ENCODE data around the gene GRIA2. TPM values are rescaled to one million over a fixed set of nuclear protein-coding genes. Genes with fewer than 3 reads are reported as not detected.
"Not testable (repeated sequence)": the region's sequence is repeated elsewhere in the genome, so short reads cannot be mapped to it uniquely, and the experiment has no call there.

GRIA2 gene
- 3.0 TPM for total RNA-seq

DNA sequence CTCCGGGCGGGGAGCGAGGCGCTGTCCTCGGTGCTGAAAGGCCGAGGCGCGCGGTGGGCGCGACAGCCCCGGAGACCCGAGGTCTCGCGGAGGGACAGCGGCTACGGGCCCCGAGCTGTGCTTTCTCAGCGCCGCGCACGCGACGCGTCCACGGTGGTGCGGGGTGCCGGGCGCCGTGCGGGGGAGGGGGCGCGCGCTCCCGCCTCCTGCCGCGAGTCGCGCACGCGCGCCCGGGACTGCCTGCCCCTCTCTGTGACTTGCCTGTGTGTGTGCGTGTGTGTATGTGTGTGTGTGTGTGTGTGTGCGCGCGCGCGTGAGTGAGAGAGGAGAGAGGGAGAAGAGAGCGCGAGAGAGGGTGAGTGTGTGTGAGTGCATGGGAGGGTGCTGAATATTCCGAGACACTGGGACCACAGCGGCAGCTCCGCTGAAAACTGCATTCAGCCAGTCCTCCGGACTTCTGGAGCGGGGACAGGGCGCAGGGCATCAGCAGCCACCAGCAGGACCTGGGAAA lies at the start of gene GRIA2:
Gene GRIA2 (plus strand): TSS at position 358 of the 511 bp plus-strand sequence. CDS start 315 bp downstream, outside the sequence.
- TF ChIP-seq, protein P1, sequence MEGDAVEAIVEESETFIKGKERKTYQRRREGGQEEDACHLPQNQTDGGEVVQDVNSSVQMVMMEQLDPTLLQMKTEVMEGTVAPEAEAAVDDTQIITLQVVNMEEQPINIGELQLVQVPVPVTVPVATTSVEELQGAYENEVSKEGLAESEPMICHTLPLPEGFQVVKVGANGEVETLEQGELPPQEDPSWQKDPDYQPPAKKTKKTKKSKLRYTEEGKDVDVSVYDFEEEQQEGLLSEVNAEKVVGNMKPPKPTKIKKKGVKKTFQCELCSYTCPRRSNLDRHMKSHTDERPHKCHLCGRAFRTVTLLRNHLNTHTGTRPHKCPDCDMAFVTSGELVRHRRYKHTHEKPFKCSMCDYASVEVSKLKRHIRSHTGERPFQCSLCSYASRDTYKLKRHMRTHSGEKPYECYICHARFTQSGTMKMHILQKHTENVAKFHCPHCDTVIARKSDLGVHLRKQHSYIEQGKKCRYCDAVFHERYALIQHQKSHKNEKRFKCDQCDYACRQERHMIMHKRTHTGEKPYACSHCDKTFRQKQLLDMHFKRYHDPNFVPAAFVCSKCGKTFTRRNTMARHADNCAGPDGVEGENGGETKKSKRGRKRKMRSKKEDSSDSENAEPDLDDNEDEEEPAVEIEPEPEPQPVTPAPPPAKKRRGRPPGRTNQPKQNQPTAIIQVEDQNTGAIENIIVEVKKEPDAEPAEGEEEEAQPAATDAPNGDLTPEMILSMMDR (IDR thresholded peaks at IDR 0.05) = no peak
- intact Hi-C loops (cut with DNase I) = loop anchor here (2.0 to 10.0 kb wide), 6 partner anchors 87 to 1452 kb away; partner anchors contain the start of genes C4orf46, ETFDH, GASK1B and PDGFC
- no peaks in the 10 kb centered on the region for H3K9me3 ChIP-seq
- peak within 1 kb of the TSS; percentile 71 to 79 for H3K4me3 ChIP-seq
- DNase-seq (ENCODE audit: low spot score in 2 of 2) = peak in 1 of 2 donors; percentile 83
- no peaks in the 10 kb centered on the region for H3K27me3 ChIP-seq
- peak within 1 kb of the TSS; percentile 93 to 95 for H3K27ac ChIP-seq
- H3K4me1 ChIP-seq = peaks cover 0 to 10% of the 10 kb centered on the region in 2 donors
- H3K36me3 ChIP-seq = no peaks in the 10 kb centered on the region

DNA sequence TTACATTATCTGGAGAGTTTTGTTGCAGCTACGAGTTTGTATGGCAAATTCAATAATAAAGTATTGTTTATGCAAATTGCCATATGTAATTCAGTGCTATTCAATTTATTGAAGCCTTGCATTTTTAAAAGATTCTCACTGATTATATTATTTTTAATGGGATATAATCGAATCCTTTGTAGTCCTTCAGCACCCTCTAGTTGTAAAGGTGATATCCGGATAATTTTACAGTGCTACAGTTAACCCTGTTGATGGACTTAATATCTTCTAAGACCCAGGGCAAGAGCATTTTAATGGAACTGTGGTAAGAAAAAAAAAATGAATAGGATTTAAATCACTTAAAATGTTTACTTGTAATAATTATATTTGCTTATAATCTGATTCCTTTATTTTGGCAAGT lies 48.5 kb upstream of the GRIA2 start:
- Histone ChIP-seq H3K4me3 (no peak overlapping the region), H3K9me3 (no peaks in the 10 kb centered on the region), H3K27me3 (no peaks in the 10 kb centered on the region), H3K36me3 (no peaks in the 10 kb centered on the region), H3K4me1 (no peaks in the 10 kb centered on the region), H3K27ac (no peak overlapping the region)
- TF ChIP-seq, protein P1 (IDR thresholded peaks at IDR 0.05) = peak in 1 of 3 experiments; percentile 23
- intact Hi-C loops (cut with DNase I) = no loop called here
- DNase-seq (ENCODE audit: low spot score in 2 of 2) = no peak

DNA sequence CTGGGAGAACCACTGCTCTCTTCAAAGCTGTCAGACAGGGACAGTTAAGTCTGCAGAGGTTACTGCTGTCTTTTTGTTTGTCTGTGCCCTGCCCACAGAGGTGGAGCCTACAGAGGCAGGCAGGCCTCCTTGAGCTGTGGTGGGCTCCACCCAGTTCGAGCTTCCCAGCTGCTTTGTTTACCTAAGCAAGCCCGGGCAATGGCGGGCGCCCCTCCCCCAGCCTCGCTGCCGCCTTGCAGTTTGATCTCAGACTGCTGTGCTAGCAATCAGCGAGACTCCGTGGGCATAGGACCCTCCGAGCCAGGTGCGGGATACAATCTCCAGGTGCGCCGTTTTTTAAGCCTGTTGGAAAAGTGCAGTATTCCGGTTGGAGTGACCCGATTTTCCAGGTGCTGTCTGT lies 40.3 kb upstream of the GRIA2 start:
- H3K9me3 ChIP-seq; H3K4me1 ChIP-seq; DNase-seq (ENCODE audit: low spot score in 2 of 2); H3K4me3 ChIP-seq; H3K36me3 ChIP-seq; H3K27ac ChIP-seq; H3K27me3 ChIP-seq; intact Hi-C loops (cut with DNase I): not testable (repeated sequence)

DNA sequence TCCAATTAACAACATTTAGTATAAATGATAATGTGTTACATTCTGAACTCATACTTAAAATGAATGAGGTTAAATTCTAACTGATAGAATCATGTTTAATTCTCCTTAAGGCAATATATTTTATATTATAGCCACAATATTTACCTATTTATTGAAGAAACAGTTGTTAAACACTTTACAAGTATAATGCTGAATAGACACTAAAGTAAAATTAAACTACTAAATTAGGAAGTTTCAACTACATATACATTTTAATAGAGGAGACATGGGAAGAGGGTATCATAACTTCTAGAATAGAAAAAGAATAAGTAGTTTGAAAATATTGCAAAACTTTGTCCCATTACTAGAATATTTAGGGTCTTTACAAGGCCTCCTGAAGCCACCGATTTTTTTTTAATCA lies 36.2 kb upstream of the GRIA2 start:
- no peak overlapping the region for H3K4me3 ChIP-seq
- H3K9me3 ChIP-seq = peaks cover 0 to 7% of the 10 kb centered on the region in 2 donors
- no peaks in the 10 kb centered on the region for H3K4me1 ChIP-seq
- no peaks in the 10 kb centered on the region for H3K36me3 ChIP-seq
- H3K27me3 ChIP-seq = no peaks in the 10 kb centered on the region
- TF ChIP-seq, protein P1 (IDR thresholded peaks at IDR 0.05) = no peak
- intact Hi-C loops (cut with DNase I) = no loop called here
- H3K27ac ChIP-seq = no peak overlapping the region
- no peak for DNase-seq (ENCODE audit: low spot score in 2 of 2)

DNA sequence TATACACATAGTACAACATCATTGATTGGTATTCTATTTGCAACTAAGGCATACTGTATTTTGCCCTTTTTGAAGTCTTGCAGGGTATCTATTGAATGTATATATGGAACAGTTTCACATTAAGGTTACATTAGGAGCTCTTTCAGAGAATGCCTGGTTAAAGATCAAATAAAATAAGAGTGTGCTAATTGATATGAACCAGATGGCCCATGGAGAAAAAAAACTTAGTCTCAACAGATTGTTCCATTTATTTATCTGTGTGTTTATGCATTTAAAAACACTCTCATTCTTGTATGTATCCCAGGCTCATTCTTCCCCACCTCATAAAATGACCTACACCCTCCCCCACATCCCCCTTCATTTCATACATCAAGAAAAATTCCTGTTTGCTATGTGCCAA lies 35.2 kb upstream of the GRIA2 start:
- no peaks in the 10 kb centered on the region for H3K27me3 ChIP-seq

DNA sequence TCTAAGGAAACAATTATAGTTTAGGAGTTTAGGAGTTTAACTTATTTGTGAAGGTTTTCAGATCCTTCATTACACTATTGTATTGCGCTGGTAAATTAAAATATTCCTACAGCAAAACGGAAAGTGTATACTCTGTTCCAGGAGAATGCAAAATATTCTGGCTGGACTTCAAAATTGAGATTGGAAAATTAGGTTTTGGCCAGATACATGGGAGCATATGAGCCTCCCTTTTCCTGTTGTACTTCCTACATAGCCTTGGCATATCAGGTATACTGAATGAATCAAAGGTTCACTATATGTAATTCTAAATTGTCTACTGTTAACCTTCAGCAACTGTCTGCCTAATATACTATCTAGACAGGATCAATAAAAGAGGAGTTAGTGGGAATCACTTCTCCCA lies 25.2 kb upstream of the GRIA2 start:
- no peak for DNase-seq (ENCODE audit: low spot score in 2 of 2)
- H3K4me1 ChIP-seq = no peaks in the 10 kb centered on the region
- H3K4me3 ChIP-seq = no peak overlapping the region
- no peak overlapping the region for H3K27ac ChIP-seq
- H3K27me3 ChIP-seq = no peaks in the 10 kb centered on the region
- intact Hi-C loops (cut with DNase I) = no loop called here
- no peaks in the 10 kb centered on the region for H3K9me3 ChIP-seq
- TF ChIP-seq, protein P1 (IDR thresholded peaks at IDR 0.05) = no peak
- H3K36me3 ChIP-seq = no peaks in the 10 kb centered on the region

More for the DNA sequence above, 35.2 kb upstream of the GRIA2 start:
- H3K9me3 ChIP-seq = peaks cover 0 to 10% of the 10 kb centered on the region in 2 donors
- intact Hi-C loops (cut with DNase I) = no loop called here
- no peak overlapping the region for H3K4me3 ChIP-seq
- no peak for DNase-seq (ENCODE audit: low spot score in 2 of 2)
- H3K27ac ChIP-seq = no peak overlapping the region
- H3K4me1 ChIP-seq = no peaks in the 10 kb centered on the region
- no peaks in the 10 kb centered on the region for H3K36me3 ChIP-seq
- TF ChIP-seq, protein P1 (IDR thresholded peaks at IDR 0.05) = no peak
